DOHH2 (cell line): Measurements from ENCODE around the gene PEX10.

Experiments
- H3F3A ChIP-seq: fragments of 200-600 bp; sonication (generic), shearing (Covaris generic); 2 replicates; pipeline ENCODE4 v1.6.0; 2016; ENCODE audit warnings: antibody characterized with exemption, mild to moderate bottlenecking; ENCODE audit not compliant: control insufficient read depth, insufficient read depth
- H3K27ac ChIP-seq: fragments of 200-600 bp; sonication (generic); 2 replicates; pipeline ENCODE4 v1.5.1; 2014; ENCODE audit warnings: low read depth, mild to moderate bottlenecking, low read length, moderate library complexity
- H3K27me3 ChIP-seq: fragments of 200-600 bp; sonication (generic); 2 replicates; pipeline ENCODE4 v1.6.1; 2014; ENCODE audit warnings: mild to moderate bottlenecking, low read length, mixed read lengths; ENCODE audit not compliant: control insufficient read depth
- H3K36me3 ChIP-seq: fragments of 200-600 bp; sonication (generic); 2 replicates; pipeline ENCODE4 v1.6.1; 2014; ENCODE audit warnings: mild to moderate bottlenecking, low read length, moderate library complexity, mixed read lengths; ENCODE audit not compliant: control insufficient read depth
- H3K4me1 ChIP-seq: fragments of 200-600 bp; sonication (generic); 2 replicates; pipeline ENCODE4 v1.6.1; 2014; ENCODE audit warnings: mild to moderate bottlenecking, low read length, mixed read lengths; ENCODE audit not compliant: control insufficient read depth
- H3K4me2 ChIP-seq: fragments of 200-600 bp; sonication (generic); 2 replicates; pipeline ENCODE4 v1.6.0; 2014; ENCODE audit warnings: mild to moderate bottlenecking, low read length, moderate library complexity
- H3K4me3 ChIP-seq: fragments of 200-600 bp; sonication (generic); 2 replicates; pipeline ENCODE4 v1.5.1; 2014; ENCODE audit warnings: mild to moderate bottlenecking, low read length, mixed read lengths
- H3K79me2 ChIP-seq: fragments of 200-600 bp; sonication (generic); 2 replicates; pipeline ENCODE4 v1.6.1; 2014; ENCODE audit warnings: mild to moderate bottlenecking, low read length, mixed read lengths; ENCODE audit not compliant: control insufficient read depth
- H3K9me2 ChIP-seq: fragments of 200-600 bp; sonication (generic); replicated peaks from 2 replicates; pipeline ENCODE4 v1.6.1; 2014; ENCODE audit warnings: mild to moderate bottlenecking, low read length, mixed read lengths; ENCODE audit not compliant: control insufficient read depth
- H3K9me3 ChIP-seq: fragments of 200-600 bp; sonication (generic); 2 replicates; pipeline ENCODE4 v1.6.1; 2014; ENCODE audit warnings: antibody characterized with exemption, low read length, mixed read lengths; ENCODE audit not compliant: control insufficient read depth, insufficient read depth
- H4K20me1 ChIP-seq: fragments of 200-600 bp; sonication (generic); 2 replicates; pipeline ENCODE4 v1.6.0; 2014; ENCODE audit warnings: low read depth, mild to moderate bottlenecking, antibody characterized with exemption, low read length, moderate library complexity; ENCODE audit not compliant: control insufficient read depth, insufficient read depth
- CTCF ChIP-seq: fragments of 200-600 bp; sonication (generic); IDR thresholded peaks from one replicate; pipeline ENCODE4 v1.5.1; 2014; ENCODE audit warnings: antibody characterized with exemption, mild to moderate bottlenecking, low read depth, low read length; ENCODE audit not compliant: poor library complexity, severe bottlenecking
- EZH2phosphoT487 ChIP-seq: fragments of 200-600 bp; sonication (generic); IDR thresholded peaks from 2 replicates; pipeline ENCODE4 v1.6.1; 2017; ENCODE audit warnings: borderline replicate concordance, mild to moderate bottlenecking, antibody characterized with exemption, low read length, moderate library complexity, mixed read lengths

PEX10 gene

DNA sequence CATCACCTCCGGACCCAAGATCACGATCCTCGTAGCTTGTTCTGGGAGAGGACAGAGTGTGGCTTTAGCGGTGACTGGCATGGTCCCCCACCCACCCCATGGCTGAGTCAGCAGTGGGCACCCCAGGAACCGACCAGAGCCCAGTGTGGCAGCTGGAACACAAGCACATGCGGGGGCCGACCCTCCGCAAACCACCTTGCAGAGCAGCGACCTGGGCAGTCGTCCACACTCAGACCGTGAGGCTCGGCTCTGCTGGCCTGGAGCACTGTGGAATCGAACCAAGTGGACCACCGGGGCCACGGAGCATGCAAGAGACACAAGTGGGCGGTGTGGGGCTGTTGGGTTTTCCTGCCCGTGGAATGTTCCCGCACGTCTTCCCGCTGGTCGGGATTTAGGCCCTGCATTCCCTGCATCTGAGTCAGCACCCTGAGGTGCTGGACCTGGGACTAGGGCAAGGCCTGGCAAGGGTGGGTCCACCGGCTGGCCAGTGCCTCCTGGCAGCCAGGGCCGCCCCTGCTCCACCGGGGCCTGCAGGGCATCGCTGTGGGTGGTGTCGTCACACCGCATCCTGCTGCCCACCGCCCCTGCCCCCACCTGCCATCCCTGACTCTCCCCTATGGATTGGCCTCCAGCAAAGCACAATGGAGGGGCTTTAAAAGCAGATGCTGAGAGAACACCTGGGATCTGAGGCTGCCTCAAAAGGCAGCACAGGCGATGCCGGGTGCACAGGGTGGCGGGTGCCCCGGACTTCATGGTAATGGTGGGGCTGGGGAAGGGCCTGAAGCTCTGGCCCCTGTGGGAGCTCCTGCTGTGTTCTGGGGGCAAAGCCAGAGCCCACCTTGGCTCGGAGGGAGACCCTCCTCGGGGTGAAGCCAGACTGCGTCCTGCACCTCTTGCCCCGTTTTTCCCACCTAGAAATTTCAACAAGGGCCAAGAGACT lies 39.5 kb downstream of the PEX10 start:
- H3K4me1 ChIP-seq = no peaks in the 10 kb centered on the region
- no peaks in the 10 kb centered on the region for H3K79me2 ChIP-seq
- H3K4me2 ChIP-seq = no peak overlapping the region
- H3F3A ChIP-seq = no peaks in the 10 kb centered on the region
- H3K27ac ChIP-seq = no peak overlapping the region
- TF ChIP-seq EZH2phosphoT487 (no peak), CTCF (no peak)
- no peaks in the 10 kb centered on the region for H3K27me3 ChIP-seq
- H4K20me1 ChIP-seq = no peaks in the 10 kb centered on the region
- H3K9me3 ChIP-seq = no peaks in the 10 kb centered on the region
- H3K4me3 ChIP-seq = no peak overlapping the region
- no peaks in the 10 kb centered on the region for H3K36me3 ChIP-seq
- no peaks in the 10 kb centered on the region for H3K9me2 ChIP-seq

DNA sequence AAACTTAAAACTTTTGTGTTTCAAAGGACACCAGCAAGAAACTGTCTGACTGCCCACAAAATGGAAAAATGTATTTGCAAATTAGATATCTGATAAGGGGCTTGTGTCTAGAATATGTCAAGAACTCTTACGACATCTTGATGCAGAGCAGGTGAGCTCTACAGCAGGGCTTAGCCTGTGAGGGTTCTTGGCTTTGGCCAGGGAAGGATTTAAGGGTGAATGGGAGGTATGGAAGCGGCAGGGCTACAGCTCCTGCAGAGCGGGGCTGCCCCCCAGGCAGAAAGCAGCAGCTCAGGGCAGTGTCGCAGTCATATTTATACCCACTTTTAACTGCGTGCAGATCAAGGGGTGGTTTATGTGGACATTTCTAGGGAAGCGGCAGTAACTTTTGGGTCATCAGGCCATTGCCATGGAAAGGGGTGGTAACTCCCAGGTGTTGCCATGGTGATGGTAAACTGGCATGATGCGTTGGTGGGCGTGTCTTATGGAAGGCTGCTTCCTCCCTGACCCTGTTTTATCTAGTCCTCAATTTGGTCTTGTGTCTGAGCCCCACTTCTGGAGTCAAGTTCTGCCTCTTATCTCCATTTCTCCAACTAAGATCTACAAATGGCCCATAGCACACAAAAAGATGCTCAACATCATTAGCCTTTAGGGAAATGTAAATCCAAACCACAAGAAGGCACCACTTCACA lies 44.2 kb downstream of the PEX10 start:
- H3K79me2 ChIP-seq = no peaks in the 10 kb centered on the region

GRCh38 chr1:2363847-2364513 lies 48.4 kb downstream of the PEX10 start:
- no peaks in the 10 kb centered on the region for H3K36me3 ChIP-seq
- H3K27me3 ChIP-seq = no peaks in the 10 kb centered on the region
- H3K9me2 ChIP-seq = no peaks in the 10 kb centered on the region
- H3K79me2 ChIP-seq = no peaks in the 10 kb centered on the region
- no peak overlapping the region for H3K4me3 ChIP-seq
- no peak overlapping the region for H3K27ac ChIP-seq
- no peaks in the 10 kb centered on the region for H4K20me1 ChIP-seq
- no peaks in the 10 kb centered on the region for H3F3A ChIP-seq
- H3K4me2 ChIP-seq = no peak overlapping the region
- TF ChIP-seq CTCF (no peak), EZH2phosphoT487 (no peak)
- H3K4me1 ChIP-seq = no peaks in the 10 kb centered on the region
- H3K9me3 ChIP-seq = no peaks in the 10 kb centered on the region

More for the DNA sequence above, 44.2 kb downstream of the PEX10 start:
- H3K9me2 ChIP-seq = no peaks in the 10 kb centered on the region
- no peaks in the 10 kb centered on the region for H4K20me1 ChIP-seq
- no peaks in the 10 kb centered on the region for H3K9me3 ChIP-seq
- H3K4me1 ChIP-seq = no peaks in the 10 kb centered on the region
- H3K27me3 ChIP-seq = no peaks in the 10 kb centered on the region
- H3K27ac ChIP-seq = no peak overlapping the region
- no peaks in the 10 kb centered on the region for H3F3A ChIP-seq
- no peak overlapping the region for H3K4me2 ChIP-seq
- TF ChIP-seq EZH2phosphoT487 (no peak), CTCF (no peak)
- H3K36me3 ChIP-seq = no peaks in the 10 kb centered on the region
- no peak overlapping the region for H3K4me3 ChIP-seq
